Measurements from ENCODE around the gene RNF208.

DNA sequence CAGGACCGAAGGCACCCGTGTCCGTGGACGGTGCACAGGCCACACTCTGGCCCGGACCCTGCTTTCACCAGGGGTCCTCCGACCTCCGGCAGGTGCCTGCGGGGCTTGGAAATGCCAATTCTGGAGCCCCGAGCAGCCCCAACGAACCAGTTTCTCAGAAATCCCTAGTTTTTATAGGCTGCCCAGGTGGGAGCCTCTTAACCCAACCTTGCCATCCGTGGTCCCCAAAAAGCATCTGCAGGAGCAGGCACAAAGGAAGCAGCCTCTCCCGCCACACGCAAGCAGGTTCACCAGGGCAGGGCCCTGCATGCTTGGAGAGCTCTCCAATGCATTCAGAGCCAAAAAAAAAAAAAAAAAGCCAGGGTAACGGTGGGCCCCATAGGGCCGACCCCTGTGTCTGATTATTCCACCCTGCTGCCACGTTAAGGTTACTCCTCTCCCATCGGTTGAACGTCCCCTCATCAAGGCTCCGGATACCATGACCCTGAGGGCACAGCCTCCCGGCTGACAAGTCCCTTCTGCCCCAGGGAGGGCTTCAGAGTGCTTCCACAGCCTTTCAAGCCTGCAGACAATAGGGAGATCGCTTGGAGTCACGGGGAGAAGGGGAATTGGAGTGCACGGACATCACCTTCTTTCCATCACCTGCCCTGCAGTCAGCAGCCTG is 20.7 kb downstream of the RNF208 start:
- TF ChIP-seq, protein P1, sequence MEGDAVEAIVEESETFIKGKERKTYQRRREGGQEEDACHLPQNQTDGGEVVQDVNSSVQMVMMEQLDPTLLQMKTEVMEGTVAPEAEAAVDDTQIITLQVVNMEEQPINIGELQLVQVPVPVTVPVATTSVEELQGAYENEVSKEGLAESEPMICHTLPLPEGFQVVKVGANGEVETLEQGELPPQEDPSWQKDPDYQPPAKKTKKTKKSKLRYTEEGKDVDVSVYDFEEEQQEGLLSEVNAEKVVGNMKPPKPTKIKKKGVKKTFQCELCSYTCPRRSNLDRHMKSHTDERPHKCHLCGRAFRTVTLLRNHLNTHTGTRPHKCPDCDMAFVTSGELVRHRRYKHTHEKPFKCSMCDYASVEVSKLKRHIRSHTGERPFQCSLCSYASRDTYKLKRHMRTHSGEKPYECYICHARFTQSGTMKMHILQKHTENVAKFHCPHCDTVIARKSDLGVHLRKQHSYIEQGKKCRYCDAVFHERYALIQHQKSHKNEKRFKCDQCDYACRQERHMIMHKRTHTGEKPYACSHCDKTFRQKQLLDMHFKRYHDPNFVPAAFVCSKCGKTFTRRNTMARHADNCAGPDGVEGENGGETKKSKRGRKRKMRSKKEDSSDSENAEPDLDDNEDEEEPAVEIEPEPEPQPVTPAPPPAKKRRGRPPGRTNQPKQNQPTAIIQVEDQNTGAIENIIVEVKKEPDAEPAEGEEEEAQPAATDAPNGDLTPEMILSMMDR (IDR thresholded peaks at IDR 0.05; ENCODE audit: insufficient read depth, low read length) = no peak
- no peak for TF ChIP-seq POLR2AphosphoS5 (IDR thresholded peaks at IDR 0.05; ENCODE audit: low read depth)

Data from HL-60 (cell line).